HepG2 (cell line): ENCODE results near the gene PTPRD. TPM values are rescaled to one million over a fixed set of nuclear protein-coding genes. Genes with fewer than 3 reads are reported as not detected.

Source experiments
- AFF4 ChIP-seq: sonication (generic); formaldehyde crosslinking; IDR thresholded peaks from 2 replicates; pipeline ENCODE4 v1.4.0; 2020; ENCODE audit warnings: missing genetic modification reagents
- ATF2 ChIP-seq: sonication (generic); formaldehyde crosslinking; IDR thresholded peaks from 2 replicates; pipeline ENCODE4 v1.4.0; 2020; ENCODE audit warnings: missing genetic modification reagents
- LBX2 ChIP-seq: sonication (generic); formaldehyde crosslinking; IDR thresholded peaks from 2 replicates; pipeline ENCODE4 v1.5.0; 2020; ENCODE audit warnings: missing genetic modification reagents, mild to moderate bottlenecking, borderline replicate concordance
- MAF1 ChIP-seq: sonication (generic); formaldehyde crosslinking; IDR thresholded peaks from 2 replicates; pipeline ENCODE4 v1.5.0; 2020; ENCODE audit warnings: missing genetic modification reagents, borderline replicate concordance
- NFAT5 ChIP-seq: sonication (generic); formaldehyde crosslinking; IDR thresholded peaks from 2 replicates; pipeline ENCODE4 v1.4.0; 2020; ENCODE audit warnings: missing genetic modification reagents
- PCBP2 ChIP-seq: fragments of 200-400 bp; formaldehyde crosslinking; optimal IDR thresholded peaks from 2 replicates; pipeline ENCODE3; 2018; ENCODE audit warnings: low read length, low read depth; ENCODE audit not compliant: poor library complexity, severe bottlenecking
- PHF21A ChIP-seq: sonication (generic); formaldehyde crosslinking; IDR thresholded peaks from 2 replicates; pipeline ENCODE4 v1.5.0; 2020; ENCODE audit warnings: mild to moderate bottlenecking, missing genetic modification reagents
- REST ChIP-seq, 2 experiments: IDR thresholded peaks; 2 replicates each; pipeline ENCODE4 v1.6.1; 2011 to 2012; ENCODE audit warnings: low read length in 2 of 2, borderline replicate concordance in 1 of 2, low read depth in 1 of 2, mild to moderate bottlenecking in 1 of 2, moderate library complexity in 1 of 2
- REXO4 ChIP-seq: sonication (generic); formaldehyde crosslinking; IDR thresholded peaks from 2 replicates; pipeline ENCODE4 v1.8.0; 2022; ENCODE audit warnings: missing genetic modification reagents, mild to moderate bottlenecking, borderline replicate concordance
- RNF2 ChIP-seq: fragments of 450-650 bp; conservative IDR thresholded peaks from 2 replicates; pipeline ENCODE4 v1.6.1; 2016; ENCODE audit warnings: low read depth
- TRAFD1 ChIP-seq: sonication (generic); formaldehyde crosslinking; IDR thresholded peaks from 2 replicates; pipeline ENCODE4 v1.5.1; 2020; ENCODE audit warnings: missing genetic modification reagents, mild to moderate bottlenecking, borderline replicate concordance
- polyA plus RNA-seq, 8 experiments: library from polyadenylated mRNA; depleted of rRNA in 3 of 8; stranded (reverse) in 7 of 8; unstranded in 1 of 8; fragments of >200 nt; fragmentation: Illumina TruSeq in 4 of 8; extraction: Trizol in 4 of 8; gene quantifications; 2 replicates each; pipeline versions ENCODE4 v1.2.1 to v1.2.3, GENCODE V29; 2011 to 2016; ENCODE audit warnings: low read depth in 4 of 8, missing spikeins in 1 of 8, mixed read lengths in 1 of 8; ENCODE audit not compliant: insufficient read depth in 1 of 8
- total RNA-seq, 5 experiments: library from RNA; depleted of rRNA; stranded (reverse); fragments of >200 nt; fragmentation: Illumina TruSeq; extraction: Trizol; gene quantifications; 2 replicates each; pipeline ENCODE4 v1.2.3, GENCODE V29; 2016; ENCODE audit warnings: low read depth in 1 of 5

PTPRD gene
- total and polyA plus RNA-seq, 2 of the 13 experiments (the other 11 are each of a cell fraction or from before 2014, with no cell fraction given), result 0.05 TPM; not detected in 1

- TF ChIP-seq PCBP2 (no peak), ATF2 (CRISPR knock-in tag) (no peak), LBX2 (CRISPR knock-in tag) (no peak), MAF1 (CRISPR knock-in tag) (no peak), REST (IDR thresholded peaks at IDR 0.05; ENCODE audit: borderline replicate concordance in 1 of 2, low read depth in 1 of 2, low read length in 2 of 2) (no peak), RNF2 (no peak), TRAFD1 (CRISPR knock-in tag) (no peak), NFAT5 (CRISPR knock-in tag) (no peak), AFF4 (no peak), REXO4 (CRISPR knock-in tag) (no peak), PHF21A (no peak)
Measured at GRCh38 chr9:8419596-8420275, 2193.1 kb downstream of the PTPRD start (continued).
